HCT116 (cell line): ENCODE results near the gene GBF1.

Source experiments
- CTCF ChIP-seq, 3 experiments: fragments of 200-600 bp in 1 of 3; sonication (generic) in 1 of 3; IDR thresholded peaks in 2 of 3; conservative IDR thresholded peaks in 1 of 3; 2 replicates each; pipeline ENCODE4 v1.5.1; 2012 to 2017; ENCODE audit warnings: low read depth in 2 of 3, low read length in 2 of 3, antibody characterized with exemption in 1 of 3, borderline replicate concordance in 1 of 3, control low read depth in 1 of 3, mild to moderate bottlenecking in 1 of 3, mixed read lengths in 1 of 3, mixed run types in 1 of 3, moderate library complexity in 1 of 3; ENCODE audit not compliant: insufficient read depth in 1 of 3
- EZH2phosphoT487 ChIP-seq: fragments of 200-600 bp; IDR thresholded peaks from 2 replicates; pipeline ENCODE4 v1.6.1; 2018; ENCODE audit warnings: antibody characterized with exemption, borderline replicate concordance
- POLR2A ChIP-seq: IDR thresholded peaks from 2 replicates; pipeline ENCODE4 v1.7.0; 2011; ENCODE audit warnings: borderline replicate concordance; ENCODE audit not compliant: insufficient read depth, insufficient read length; ENCODE audit errors: extremely low read depth
- POLR2AphosphoS5 ChIP-seq: IDR thresholded peaks from 2 replicates; pipeline ENCODE4 v1.6.1; 2011; ENCODE audit warnings: mild to moderate bottlenecking, low read depth, low read length, moderate library complexity
- RAD21 ChIP-seq: IDR thresholded peaks from 2 replicates; pipeline ENCODE4 v1.6.1; 2012; ENCODE audit warnings: low read depth, mild to moderate bottlenecking
- SP1 ChIP-seq: IDR thresholded peaks from 2 replicates; pipeline ENCODE4 v1.6.1; 2012; ENCODE audit warnings: low read depth

GRCh38 chr10:102398172-102399020 is 153.1 kb downstream of the GBF1 start:
- TF ChIP-seq CTCF (IDR thresholded peaks at IDR 0.05 in 2 of 3, conservative IDR thresholded peaks at IDR 0.05 in 1 of 3; ENCODE audit: borderline replicate concordance in 1 of 3, insufficient read depth in 1 of 3, low read depth in 2 of 3, low read length in 2 of 3) = no peak
- no peak for TF ChIP-seq POLR2A
- no peak for TF ChIP-seq EZH2phosphoT487
- TF ChIP-seq RAD21 = no peak
- TF ChIP-seq POLR2AphosphoS5 = no peak
- TF ChIP-seq SP1 = no peak
